Activated naive CD4-positive, alpha-beta T cell treated with Interleukin-2 at 50 U/mL for 16 hours (primary cell): Measurements from ENCODE around the gene PPIB.

ENCODE experiments used
- DNase-seq: peaks from one replicate; pipeline ENCODE4 v3.0.0-alpha.2; 2020

The PPIB gene

GRCh38 chr15:64157599-64158125 is 5.2 kb downstream of the PPIB start:
- DNase-seq = no peak

GRCh38 chr15:64156652-64157331 is 6.0 kb downstream of the PPIB start:
- DNase-seq = no peak

GRCh38 chr15:64155802-64156651 is 6.8 kb downstream of the PPIB start:
- no peak for DNase-seq

GRCh38 chr15:64153480-64154367 is 9.1 kb downstream of the PPIB start:
- peak; percentile 92 for DNase-seq

- DNase-seq = no peak
Measured at GRCh38 chr15:64152507-64153387, 10.1 kb downstream of the PPIB start.

- DNase-seq = peak; percentile 33
Measured at GRCh38 chr15:64151727-64152506, 10.9 kb downstream of the PPIB start, which contains the start of gene SNX22. Gene SNX22 (plus strand): TSS chr15:64151731. CDS start chr15:64151776, 45 bp downstream.

- no peak for DNase-seq
Measured at GRCh38 chr15:64149893-64150578, 12.8 kb downstream of the PPIB start.

GRCh38 chr15:64149424-64149823 is 13.4 kb downstream of the PPIB start:
- no peak for DNase-seq

- no peak for DNase-seq
Measured at GRCh38 chr15:64148581-64148980, 14.2 kb downstream of the PPIB start.

GRCh38 chr15:64148168-64148567 is 14.7 kb downstream of the PPIB start:
- no peak for DNase-seq

- DNase-seq = no peak
Measured at GRCh38 chr15:64146885-64147681, 15.7 kb downstream of the PPIB start.

GRCh38 chr15:64146520-64146884 is 16.3 kb downstream of the PPIB start:
- no peak for DNase-seq

GRCh38 chr15:64146041-64146440 is 16.8 kb downstream of the PPIB start:
- no peak for DNase-seq

GRCh38 chr15:64144565-64145281 is 18.1 kb downstream of the PPIB start:
- no peak for DNase-seq

GRCh38 chr15:64144192-64144564 is 18.6 kb downstream of the PPIB start:
- no peak for DNase-seq

GRCh38 chr15:64143276-64143675 is 19.5 kb downstream of the PPIB start:
- no peak for DNase-seq

- DNase-seq = no peak
Measured at GRCh38 chr15:64141798-64142512, 20.9 kb downstream of the PPIB start.

- DNase-seq = no peak
Measured at GRCh38 chr15:64138331-64138941, 24.4 kb downstream of the PPIB start.
